Stimulated activated CD8-positive, alpha-beta memory T cell treated with anti-CD3 and anti-CD28 coated beads, Interleukin-15, amount 100 ng/mL, for 24 hours (primary cell): ENCODE measurements around the gene ACACB.
"Not testable (repeated sequence)": the region's sequence is repeated elsewhere in the genome, so short reads cannot be mapped to it uniquely, and the experiment has no call there.

Experiments used
- DNase-seq: peaks from one replicate; pipeline ENCODE4 v3.0.0-alpha.2; 2020; ENCODE audit warnings: low read depth

The ACACB gene

DNA sequence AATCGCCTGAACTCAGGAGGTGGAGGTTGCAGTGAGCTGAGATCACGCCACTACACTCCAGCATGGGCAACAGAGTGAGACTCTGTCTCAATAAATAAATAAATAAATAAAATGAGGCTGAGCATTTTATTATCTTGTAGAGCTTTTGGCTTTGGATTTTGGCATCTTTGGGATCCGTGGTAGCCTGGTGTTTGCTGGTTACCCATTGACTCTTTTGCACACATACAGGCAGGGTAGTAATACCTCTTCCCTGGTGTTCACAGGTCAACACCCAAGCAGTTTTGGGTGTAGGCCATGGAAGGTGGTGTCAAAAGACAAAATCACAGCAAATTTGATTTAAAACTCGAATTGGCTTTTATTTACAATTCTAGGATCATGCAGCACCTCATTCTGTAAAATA is 27.8 kb downstream of the ACACB start:
- no peak for DNase-seq

DNA sequence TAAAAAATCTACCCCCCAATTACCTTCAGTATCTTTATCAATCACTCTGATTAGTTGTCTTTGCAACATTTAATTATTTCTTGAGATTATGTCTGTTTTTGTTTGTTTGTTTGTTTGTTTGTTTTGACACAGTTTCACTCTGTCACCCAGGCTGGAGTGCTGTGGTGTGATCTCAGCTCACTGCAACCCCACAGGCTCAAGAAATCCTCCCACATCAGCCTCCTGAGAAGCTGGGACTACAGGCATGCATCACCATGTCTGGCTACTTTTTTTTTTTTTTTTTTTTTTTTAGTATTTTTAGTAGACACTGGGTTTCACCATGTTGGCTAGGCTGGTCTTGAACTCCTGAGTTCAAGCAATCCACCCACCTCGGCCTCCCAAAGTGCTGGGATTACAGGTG is 30.7 kb downstream of the ACACB start:
- not testable (repeated sequence) for DNase-seq

GRCh38 chr12:109147954-109148353 is 31.6 kb downstream of the ACACB start:
- DNase-seq = no peak

GRCh38 chr12:109150124-109150640 is 33.8 kb downstream of the ACACB start:
- DNase-seq = no peak

DNA sequence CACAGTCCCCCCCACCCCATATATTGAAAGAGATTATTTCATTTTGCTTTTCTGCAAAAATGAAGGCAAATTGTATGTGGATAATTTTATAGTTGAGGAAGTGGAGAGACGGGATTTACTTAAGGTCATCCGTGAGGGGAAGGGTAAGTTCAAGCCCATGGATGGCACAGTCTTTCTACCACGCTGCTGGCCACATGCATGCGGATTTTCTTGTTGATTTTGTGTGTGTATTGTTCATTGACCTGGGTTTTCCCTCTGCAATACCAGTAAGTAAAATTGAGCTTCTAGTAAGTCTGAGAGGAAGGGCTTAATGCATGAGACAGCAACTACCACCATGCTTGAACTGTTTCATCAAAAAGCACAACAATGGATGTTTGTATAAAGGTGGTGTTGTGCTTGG is 35.1 kb downstream of the ACACB start:
- no peak for DNase-seq

DNA sequence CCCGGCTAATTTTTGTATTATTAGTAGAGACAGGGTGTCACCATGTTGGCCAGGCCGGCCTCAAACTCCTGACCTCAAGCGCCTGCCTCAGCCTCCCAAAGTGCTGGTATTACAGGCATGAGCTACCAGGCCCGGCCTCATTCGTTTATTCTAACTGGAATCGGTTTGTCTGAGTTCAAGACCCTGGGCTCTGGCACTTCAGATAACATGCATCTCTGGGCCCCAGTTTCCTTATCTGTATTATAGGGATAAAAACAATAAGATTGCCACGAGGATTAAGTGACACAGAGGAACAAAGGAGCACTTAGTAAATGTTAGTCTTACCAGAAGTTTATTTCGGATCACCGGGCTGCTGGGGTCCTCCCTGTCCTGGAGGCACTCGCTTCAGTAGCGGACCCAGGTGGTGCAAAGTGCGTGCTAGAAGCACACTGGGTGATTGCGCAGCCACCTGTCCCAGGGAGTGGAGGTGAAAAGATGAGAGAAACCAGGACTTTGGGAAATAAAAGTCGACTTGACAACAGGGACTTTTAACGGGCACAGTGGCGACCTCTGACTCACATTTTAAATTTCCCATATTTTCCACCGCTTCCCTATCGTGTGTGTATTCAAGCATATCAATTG is 37.5 kb downstream of the ACACB start:
- no peak for DNase-seq

DNA sequence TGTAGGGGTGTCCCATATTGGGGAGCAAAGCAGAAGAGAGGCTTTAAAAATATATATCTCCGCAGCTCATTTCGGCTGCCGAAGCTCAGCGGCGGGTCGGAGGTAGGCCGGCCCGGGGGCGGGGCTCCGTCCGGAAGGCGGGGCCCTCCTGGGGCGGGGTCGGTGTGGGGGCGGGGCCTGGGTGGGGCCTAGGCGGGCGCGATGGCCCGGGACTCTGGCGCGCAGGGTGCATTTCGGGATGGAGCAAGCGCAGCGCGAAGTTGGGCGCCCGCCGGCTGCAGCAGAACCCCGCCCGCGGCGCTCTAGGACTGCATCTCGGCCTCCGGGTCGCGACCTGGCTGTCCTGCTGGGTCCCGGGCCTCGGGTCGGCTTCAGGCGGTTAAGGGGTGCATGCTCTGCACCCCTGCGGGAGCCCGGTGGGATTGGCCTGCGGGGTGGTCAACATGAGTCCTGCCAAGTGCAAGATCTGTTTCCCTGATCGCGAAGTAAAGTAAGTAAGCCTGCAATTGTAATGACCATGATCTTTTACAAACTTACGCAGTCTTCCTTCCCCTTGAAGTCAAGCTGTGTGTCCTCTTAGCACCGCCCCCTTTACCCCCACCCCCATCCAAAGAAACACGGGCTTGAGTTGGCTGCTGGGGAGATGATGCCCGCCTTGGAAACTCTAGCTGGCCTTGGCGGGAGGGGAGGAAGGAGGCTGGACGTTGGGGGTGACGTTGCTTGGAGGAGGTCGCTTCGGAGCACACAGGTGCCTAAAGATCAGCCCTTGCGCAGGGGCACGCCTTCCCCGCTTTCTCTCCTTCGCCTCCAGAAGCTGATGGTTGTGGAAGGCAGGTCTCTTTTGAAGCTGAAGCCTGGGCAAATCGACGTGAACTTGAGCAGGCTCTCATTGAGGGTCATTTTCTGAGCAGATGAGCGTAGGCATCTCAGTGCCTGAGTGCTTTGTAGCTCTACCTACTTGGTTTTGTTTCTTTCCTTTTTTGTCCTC is 38.4 kb downstream of the ACACB start:
- peak; percentile 64 for DNase-seq

DNA sequence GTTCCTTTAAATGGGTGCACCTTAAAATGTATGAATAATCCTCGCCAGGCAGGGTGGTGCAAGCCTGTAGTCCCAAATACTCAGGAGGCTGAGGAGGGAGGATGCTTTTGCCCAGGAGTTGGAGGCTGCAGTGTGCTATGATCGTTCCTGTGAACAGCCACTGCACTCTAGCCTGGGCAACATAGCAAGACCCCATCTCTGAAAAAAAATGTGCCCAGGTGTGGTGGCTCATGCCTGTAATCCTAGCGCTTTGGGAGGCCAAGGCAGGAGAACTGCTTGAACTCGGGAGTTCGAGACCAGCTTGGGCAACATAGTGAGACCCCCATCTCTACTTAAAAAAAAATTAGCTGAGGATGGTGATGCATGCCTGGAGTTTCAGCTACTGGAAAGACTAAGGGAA is 39.6 kb downstream of the ACACB start:
- no peak for DNase-seq

GRCh38 chr12:109156586-109156985 is 40.2 kb downstream of the ACACB start:
- no peak for DNase-seq

GRCh38 chr12:109157986-109158385 is 41.6 kb downstream of the ACACB start:
- DNase-seq = no peak

- no peak for DNase-seq
Measured at GRCh38 chr12:109160433-109160832, 44.0 kb downstream of the ACACB start.

- no peak for DNase-seq
Measured at GRCh38 chr12:109160873-109161272, 44.5 kb downstream of the ACACB start.

DNA sequence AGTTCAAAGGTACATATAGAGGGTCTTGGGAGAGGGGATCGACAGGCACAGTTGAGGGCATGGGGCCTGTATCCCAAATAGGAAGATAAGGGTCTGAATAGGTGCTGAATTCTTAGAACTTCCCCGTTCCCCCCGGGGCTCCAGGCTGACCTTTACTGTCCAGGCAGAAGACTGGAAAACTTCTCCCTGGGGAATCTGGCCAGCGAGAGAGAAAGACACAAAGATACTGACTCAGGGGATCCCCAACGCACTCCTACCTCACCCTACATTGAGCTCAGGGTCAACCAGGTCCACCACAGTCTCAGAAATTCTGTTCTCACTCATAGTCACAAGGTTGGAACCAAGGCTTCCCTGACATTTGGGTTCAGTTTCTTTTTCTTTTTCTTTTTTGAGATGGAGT is 46.2 kb downstream of the ACACB start:
- no peak for DNase-seq

DNA sequence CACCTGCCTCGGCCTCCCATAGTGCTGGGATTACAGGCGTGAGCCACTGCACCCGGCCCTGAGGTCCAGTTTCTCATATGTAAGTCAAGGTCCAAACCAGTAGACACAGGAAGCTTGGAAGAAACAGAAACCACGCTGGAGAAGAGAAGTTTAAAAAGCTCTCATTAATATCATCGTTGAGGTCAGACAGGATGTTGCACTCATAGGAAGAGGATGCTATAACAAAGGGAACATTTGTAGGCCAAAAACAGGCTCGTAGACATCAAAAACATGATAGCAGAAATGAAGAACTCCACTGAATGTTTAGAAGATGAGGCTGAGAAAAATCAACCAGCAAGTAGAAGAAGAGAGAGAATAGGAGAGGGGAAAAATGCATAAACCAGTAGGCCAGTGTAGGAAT is 46.8 kb downstream of the ACACB start:
- no peak for DNase-seq

- no peak for DNase-seq
Measured at GRCh38 chr12:109165599-109165998, 49.2 kb downstream of the ACACB start.

- DNase-seq = no peak
Measured at GRCh38 chr12:109166371-109166770, 50.0 kb downstream of the ACACB start.

GRCh38 chr12:109167781-109168180 is 51.4 kb downstream of the ACACB start:
- no peak for DNase-seq

DNA sequence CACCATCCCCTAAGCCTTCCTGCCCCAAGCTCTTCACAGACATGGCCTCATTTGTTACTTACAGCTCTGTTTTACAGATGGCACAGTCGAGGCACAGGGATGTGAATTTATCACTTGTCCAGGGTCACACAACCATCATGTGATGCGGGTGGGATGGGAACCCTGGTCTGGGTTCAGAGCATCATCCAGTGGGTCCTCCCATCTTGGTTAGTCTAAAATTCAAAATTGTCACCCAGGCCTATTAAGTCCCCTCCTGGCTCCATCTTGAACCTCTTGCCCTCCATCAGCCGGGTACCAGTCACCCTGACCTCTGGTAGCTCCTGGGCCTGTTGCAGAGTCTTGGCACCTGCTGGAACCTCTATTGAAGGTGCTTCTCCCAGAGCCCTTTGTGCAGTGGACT is 52.9 kb downstream of the ACACB start:
- DNase-seq = no peak

- DNase-seq = no peak
Measured at GRCh38 chr12:109169686-109170085, 53.3 kb downstream of the ACACB start.

GRCh38 chr12:109170324-109170723 is 53.9 kb downstream of the ACACB start:
- no peak for DNase-seq

GRCh38 chr12:109172787-109173186 is 56.4 kb downstream of the ACACB start:
- not testable (repeated sequence) for DNase-seq

DNA sequence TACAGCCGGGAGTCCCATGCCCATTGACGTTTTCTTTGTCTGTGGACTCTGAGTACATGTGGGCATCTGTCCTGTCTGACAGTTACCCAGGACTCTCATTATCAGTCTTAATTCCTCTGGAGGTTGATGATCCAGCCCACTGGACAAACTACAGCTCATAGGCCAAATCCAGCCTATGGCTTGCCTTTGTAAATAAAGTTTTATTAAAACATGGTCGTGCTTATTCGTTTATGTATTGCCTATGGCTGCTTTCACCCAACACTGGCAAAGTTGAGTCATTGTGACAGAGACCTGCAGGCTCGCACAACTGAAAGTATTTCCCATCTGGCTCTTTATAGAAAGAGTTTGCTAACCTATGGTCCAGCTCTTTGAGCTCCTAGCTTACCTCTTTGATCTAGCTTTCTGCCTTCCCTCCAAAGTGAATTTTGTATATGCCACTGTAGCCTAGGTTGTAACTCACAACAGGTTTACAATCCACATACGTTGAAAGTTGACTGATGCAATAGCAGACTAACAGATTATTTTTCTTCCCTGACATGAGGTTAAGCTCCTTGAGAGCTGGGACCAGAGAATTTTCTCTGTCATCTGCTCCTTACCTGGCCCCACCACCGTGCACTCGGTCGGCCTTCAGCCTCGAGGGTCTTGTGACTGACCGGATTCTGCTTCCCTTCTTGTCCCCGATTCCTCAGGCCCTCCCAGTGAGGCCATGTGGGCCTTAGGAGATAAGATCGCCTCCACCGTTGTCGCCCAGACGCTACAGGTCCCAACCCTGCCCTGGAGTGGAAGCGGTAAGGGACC is 57.3 kb downstream of the ACACB start:
- no peak for DNase-seq
